ENCODE data around the gene DCTN1.

The DCTN1 gene

GRCh38 chr2:74383254-74383653 lies 3.1 kb upstream of the DCTN1 start:
- TF ChIP-seq TAF1 (IDR thresholded peaks at IDR 0.05; ENCODE audit: borderline replicate concordance, low read depth, low read length) (no peak), POLR2AphosphoS5 (IDR thresholded peaks at IDR 0.05; ENCODE audit: low read depth, low read length) (no peak), POLR2A (IDR thresholded peaks at IDR 0.05; ENCODE audit: low read depth, low read length) (no peak)
- FAIRE-seq (no peak), DNase-seq (ENCODE audit: insufficient read length) (no peak)

GRCh38 chr2:74381751-74382150 lies 1.6 kb upstream of the DCTN1 start:
- DNase-seq (ENCODE audit: insufficient read length): no peak
- TF ChIP-seq TAF1 (IDR thresholded peaks at IDR 0.05; ENCODE audit: borderline replicate concordance, low read depth, low read length): no peak
- no peak for TF ChIP-seq POLR2A (IDR thresholded peaks at IDR 0.05; ENCODE audit: low read depth, low read length)
- no peak for TF ChIP-seq POLR2AphosphoS5 (IDR thresholded peaks at IDR 0.05; ENCODE audit: low read depth, low read length)
- FAIRE-seq: no peak

DNA sequence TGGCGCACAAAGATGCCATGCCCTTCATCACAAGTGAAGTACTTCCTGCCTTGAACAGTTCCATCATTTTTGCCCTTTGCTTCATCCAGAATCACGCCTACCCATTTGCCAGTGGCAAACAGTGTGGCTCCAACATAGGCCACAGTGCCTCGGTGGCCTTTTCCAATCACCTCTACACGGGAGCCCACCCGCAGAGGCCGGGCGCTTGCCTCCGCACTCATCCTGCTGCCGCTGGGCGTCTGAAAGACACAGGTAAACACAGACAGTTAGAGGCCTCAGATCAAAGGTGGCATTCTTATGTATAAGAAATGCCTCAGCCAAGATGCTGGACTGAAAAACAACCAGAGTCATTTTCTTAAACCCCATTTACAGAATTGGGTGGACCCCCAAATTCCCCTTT lies 2.1 kb downstream of the DCTN1 start:
- DNase-seq (ENCODE audit: insufficient read length): no peak
- TF ChIP-seq POLR2A (IDR thresholded peaks at IDR 0.05; ENCODE audit: low read depth, low read length) (no peak), POLR2AphosphoS5 (IDR thresholded peaks at IDR 0.05; ENCODE audit: low read depth, low read length) (no peak), TAF1 (IDR thresholded peaks at IDR 0.05; ENCODE audit: borderline replicate concordance, low read depth, low read length) (no peak)
- FAIRE-seq: no peak

GRCh38 chr2:74375838-74376237 lies 4.3 kb downstream of the DCTN1 start:
- no peak for DNase-seq (ENCODE audit: insufficient read length)
- no peak for TF ChIP-seq POLR2A (IDR thresholded peaks at IDR 0.05; ENCODE audit: low read depth, low read length)
- no peak for TF ChIP-seq TAF1 (IDR thresholded peaks at IDR 0.05; ENCODE audit: borderline replicate concordance, low read depth, low read length)
- no peak for TF ChIP-seq POLR2AphosphoS5 (IDR thresholded peaks at IDR 0.05; ENCODE audit: low read depth, low read length)
- FAIRE-seq: no peak

GRCh38 chr2:74374509-74375205 lies 5.5 kb downstream of the DCTN1 start:
- no peak for DNase-seq (ENCODE audit: insufficient read length)
- no peak for FAIRE-seq
- TF ChIP-seq POLR2AphosphoS5 (IDR thresholded peaks at IDR 0.05; ENCODE audit: low read depth, low read length): no peak
- no peak for TF ChIP-seq TAF1 (IDR thresholded peaks at IDR 0.05; ENCODE audit: borderline replicate concordance, low read depth, low read length)
- no peak for TF ChIP-seq POLR2A (IDR thresholded peaks at IDR 0.05; ENCODE audit: low read depth, low read length)

DNA sequence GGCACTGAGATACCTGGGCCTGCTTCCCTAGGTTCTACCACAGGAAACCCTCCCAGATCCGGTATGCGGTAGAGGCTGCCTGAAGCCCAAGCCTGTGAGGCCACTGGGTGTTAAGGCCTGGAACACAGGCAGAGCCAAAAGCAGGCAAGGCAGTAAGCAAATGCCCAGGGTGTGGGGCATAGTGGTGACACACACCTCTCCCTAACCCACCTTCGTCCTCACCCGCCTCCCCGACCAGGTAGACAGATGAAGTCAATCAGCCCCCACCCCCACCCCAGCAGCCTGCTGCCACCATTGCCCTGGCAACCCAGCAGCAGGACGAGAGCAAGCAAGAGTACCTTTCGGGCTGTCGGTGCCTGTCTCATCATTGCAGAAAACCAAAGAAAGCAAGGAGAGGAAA lies 6.1 kb downstream of the DCTN1 start:
- no peak for FAIRE-seq
- DNase-seq (ENCODE audit: insufficient read length): no peak
- TF ChIP-seq TAF1 (IDR thresholded peaks at IDR 0.05; ENCODE audit: borderline replicate concordance, low read depth, low read length) (no peak), POLR2AphosphoS5 (IDR thresholded peaks at IDR 0.05; ENCODE audit: low read depth, low read length) (no peak), POLR2A (IDR thresholded peaks at IDR 0.05; ENCODE audit: low read depth, low read length) (no peak)

DNA sequence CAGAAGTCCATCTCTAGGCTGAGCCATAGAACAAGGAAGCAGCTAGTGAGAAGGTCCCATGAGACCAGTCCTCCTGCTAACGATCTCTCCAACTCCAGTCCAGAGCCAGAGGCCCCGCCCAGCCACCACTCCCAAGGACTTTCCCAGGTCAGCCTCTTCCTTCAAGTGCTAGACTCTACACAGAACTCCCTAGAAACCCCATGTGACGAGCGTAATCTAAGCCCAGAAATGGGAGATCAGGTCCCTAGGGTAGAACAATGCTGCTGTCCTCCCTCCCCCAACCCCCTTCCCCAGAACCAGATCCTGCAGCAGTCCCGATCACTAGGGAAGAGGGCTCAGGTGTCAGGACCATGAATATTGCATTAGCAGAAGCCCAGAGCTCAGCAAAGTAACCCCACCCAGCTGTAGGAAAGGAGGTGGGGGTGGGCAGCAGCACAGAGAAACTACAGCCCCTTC lies 6.9 kb downstream of the DCTN1 start:
- DNase-seq (ENCODE audit: insufficient read length) (no peak), FAIRE-seq (no peak)
- no peak for TF ChIP-seq POLR2A (IDR thresholded peaks at IDR 0.05; ENCODE audit: low read depth, low read length)
- TF ChIP-seq TAF1 (IDR thresholded peaks at IDR 0.05; ENCODE audit: borderline replicate concordance, low read depth, low read length): no peak
- no peak for TF ChIP-seq POLR2AphosphoS5 (IDR thresholded peaks at IDR 0.05; ENCODE audit: low read depth, low read length)

DNA sequence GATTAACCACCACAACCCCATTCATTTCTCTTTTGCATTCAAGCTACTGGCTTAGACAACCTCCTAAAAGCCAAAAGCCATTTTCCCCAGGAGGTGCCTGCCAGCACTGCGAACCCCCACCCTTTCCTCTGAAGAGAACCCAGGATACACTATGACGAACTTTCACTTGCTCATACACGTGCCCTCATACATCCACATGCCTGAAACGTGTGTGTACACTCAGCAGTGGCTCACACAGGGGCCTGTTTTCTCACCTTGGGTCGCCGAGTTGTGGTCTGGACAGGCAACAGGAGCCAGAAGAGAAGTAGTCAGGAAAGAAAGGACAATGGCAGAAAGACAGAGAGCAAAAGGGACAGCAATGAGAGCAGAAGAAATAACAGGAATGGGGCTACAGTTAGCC lies 7.4 kb downstream of the DCTN1 start:
- FAIRE-seq: no peak

DNA sequence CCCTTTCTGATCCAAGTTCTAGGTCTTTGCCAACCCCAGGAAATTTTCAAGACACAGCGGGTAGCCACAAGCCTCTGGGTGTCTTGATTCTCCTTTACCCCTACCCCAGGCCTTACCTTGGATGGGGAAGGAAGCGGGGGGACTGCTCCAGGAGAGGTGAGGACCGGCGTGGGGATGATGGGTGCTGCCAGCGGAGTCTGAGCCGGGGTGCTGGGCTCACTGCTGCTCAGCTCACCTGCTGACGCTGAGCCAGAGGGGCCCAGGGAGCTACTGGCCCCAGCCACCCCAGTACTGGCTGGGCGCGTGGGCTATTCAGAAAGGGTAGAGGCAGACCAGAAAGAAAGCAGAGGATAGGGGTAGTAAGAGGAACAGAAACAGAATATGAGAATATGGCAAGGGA lies 8.7 kb downstream of the DCTN1 start:
- FAIRE-seq (no peak), DNase-seq (ENCODE audit: insufficient read length) (no peak)
- TF ChIP-seq POLR2AphosphoS5 (IDR thresholded peaks at IDR 0.05; ENCODE audit: low read depth, low read length) (no peak), POLR2A (IDR thresholded peaks at IDR 0.05; ENCODE audit: low read depth, low read length) (no peak), TAF1 (IDR thresholded peaks at IDR 0.05; ENCODE audit: borderline replicate concordance, low read depth, low read length) (no peak)

More for the DNA sequence above, 7.4 kb downstream of the DCTN1 start:
- TF ChIP-seq POLR2AphosphoS5 (IDR thresholded peaks at IDR 0.05; ENCODE audit: low read depth, low read length) (no peak), TAF1 (IDR thresholded peaks at IDR 0.05; ENCODE audit: borderline replicate concordance, low read depth, low read length) (no peak), POLR2A (IDR thresholded peaks at IDR 0.05; ENCODE audit: low read depth, low read length) (no peak)
- DNase-seq (ENCODE audit: insufficient read length): no peak

- FAIRE-seq (no peak), DNase-seq (ENCODE audit: insufficient read length) (no peak)
- TF ChIP-seq TAF1 (IDR thresholded peaks at IDR 0.05; ENCODE audit: borderline replicate concordance, low read depth, low read length): no peak
- no peak for TF ChIP-seq POLR2A (IDR thresholded peaks at IDR 0.05; ENCODE audit: low read depth, low read length)
- no peak for TF ChIP-seq POLR2AphosphoS5 (IDR thresholded peaks at IDR 0.05; ENCODE audit: low read depth, low read length)
Measured at GRCh38 chr2:74369976-74370375, 10.1 kb downstream of the DCTN1 start.

- FAIRE-seq: no peak
- TF ChIP-seq POLR2A (IDR thresholded peaks at IDR 0.05; ENCODE audit: low read depth, low read length): no peak
- no peak for TF ChIP-seq TAF1 (IDR thresholded peaks at IDR 0.05; ENCODE audit: borderline replicate concordance, low read depth, low read length)
- no peak for TF ChIP-seq POLR2AphosphoS5 (IDR thresholded peaks at IDR 0.05; ENCODE audit: low read depth, low read length)
- no peak for DNase-seq (ENCODE audit: insufficient read length)
Measured at GRCh38 chr2:74368499-74368898, 11.6 kb downstream of the DCTN1 start.

DNA sequence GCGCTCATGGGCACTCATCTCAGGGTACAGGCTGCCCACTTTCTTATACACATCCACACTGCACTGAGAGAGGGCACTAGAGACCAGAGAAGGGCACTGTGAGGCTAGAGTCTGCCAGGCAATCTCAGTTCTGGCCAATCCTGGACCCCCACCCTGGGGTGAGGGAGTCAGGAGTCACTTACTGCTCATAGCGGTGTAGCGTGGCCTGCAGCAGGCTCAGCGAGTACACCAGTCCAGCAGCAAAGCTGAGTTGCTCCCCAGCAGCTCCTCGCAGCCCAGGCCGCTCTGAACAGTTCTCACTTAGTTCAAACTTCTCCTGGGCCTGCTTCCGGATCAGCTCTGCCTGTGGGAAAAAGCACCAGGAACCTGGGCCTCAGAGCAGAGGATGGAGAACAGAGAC lies 12.3 kb downstream of the DCTN1 start:
- FAIRE-seq (no peak), DNase-seq (ENCODE audit: insufficient read length) (no peak)
- TF ChIP-seq POLR2A (IDR thresholded peaks at IDR 0.05; ENCODE audit: low read depth, low read length) (no peak), POLR2AphosphoS5 (IDR thresholded peaks at IDR 0.05; ENCODE audit: low read depth, low read length) (no peak)
